SJCRH30 (cell line): ENCODE results near the gene TRANK1. TPM values are rescaled to one million over a fixed set of nuclear protein-coding genes. Genes with fewer than 3 reads are reported as not detected.

ENCODE experiments used
- DNase-seq, 2 experiments: peaks; one replicate each; pipeline ENCODE4 v3.0.0-alpha.2; 2015 to 2020
- H3K27ac ChIP-seq: fragments of 250-450 bp; sonication (Bioruptor Pico); 2 replicates; pipeline ENCODE4 v1.5.1; 2020; ENCODE audit warnings: mild to moderate bottlenecking, moderate library complexity
- H3K27me3 ChIP-seq: fragments of 250-450 bp; sonication (Bioruptor Pico); 2 replicates; pipeline ENCODE4 v1.5.1; 2020; ENCODE audit warnings: mild to moderate bottlenecking, moderate library complexity
- H3K36me3 ChIP-seq: fragments of 250-450 bp; sonication (Bioruptor Pico); 2 replicates; pipeline ENCODE4 v1.5.1; 2020; ENCODE audit warnings: mild to moderate bottlenecking, moderate library complexity
- H3K4me1 ChIP-seq: fragments of 250-450 bp; sonication (Bioruptor Pico); 2 replicates; pipeline ENCODE4 v1.5.1; 2020; ENCODE audit warnings: mild to moderate bottlenecking, moderate library complexity
- H3K4me3 ChIP-seq: fragments of 250-450 bp; sonication (Bioruptor Pico); 2 replicates; pipeline ENCODE4 v1.5.1; 2020; ENCODE audit warnings: mild to moderate bottlenecking, moderate library complexity
- H3K9me3 ChIP-seq: fragments of 250-450 bp; sonication (Bioruptor Pico); replicated peaks from 2 replicates; pipeline ENCODE4 v1.5.1; 2020; ENCODE audit warnings: mild to moderate bottlenecking, moderate library complexity
- total RNA-seq: library from RNA; depleted of rRNA; stranded (reverse); fragments of >200 nt; shearing (Covaris generic); gene quantifications from 2 replicates; pipeline ENCODE4 v1.2.3, GENCODE V29; 2014

TRANK1 gene
- total RNA-seq, 1 experiment from 2014 or later, result 0.12 TPM

- H3K27me3 ChIP-seq, result no peaks in the 10 kb centered on the region
- DNase-seq, result peak; percentile 13 to 69
- H3K4me1 ChIP-seq, result no peaks in the 10 kb centered on the region
- no peaks in the 10 kb centered on the region for H3K36me3 ChIP-seq
- H3K4me3 ChIP-seq, result no peak overlapping the region
- no peak overlapping the region for H3K27ac ChIP-seq
- H3K9me3 ChIP-seq, result no peaks in the 10 kb centered on the region
Observed at GRCh38 chr3:36868614-36869436, 76.0 kb downstream of the TRANK1 start.

- Histone ChIP-seq H3K27ac (no peak overlapping the region), H3K9me3 (no peaks in the 10 kb centered on the region), H3K36me3 (no peaks in the 10 kb centered on the region), H3K4me3 (no peak overlapping the region), H3K27me3 (no peaks in the 10 kb centered on the region), H3K4me1 (no peaks in the 10 kb centered on the region)
- DNase-seq, result no peak
Observed at GRCh38 chr3:36867810-36868209, 77.0 kb downstream of the TRANK1 start.

GRCh38 chr3:36866368-36866767 lies 78.5 kb downstream of the TRANK1 start:
- Histone ChIP-seq H3K4me1 (no peaks in the 10 kb centered on the region), H3K36me3 (no peaks in the 10 kb centered on the region), H3K27ac (no peak overlapping the region), H3K4me3 (no peak overlapping the region), H3K27me3 (no peaks in the 10 kb centered on the region), H3K9me3 (no peaks in the 10 kb centered on the region)
- no peak for DNase-seq

- H3K27me3 ChIP-seq, result no peaks in the 10 kb centered on the region
- H3K9me3 ChIP-seq, result no peaks in the 10 kb centered on the region
- no peaks in the 10 kb centered on the region for H3K36me3 ChIP-seq
- H3K4me1 ChIP-seq, result no peaks in the 10 kb centered on the region
- no peak for DNase-seq
- no peak overlapping the region for H3K27ac ChIP-seq
- no peak overlapping the region for H3K4me3 ChIP-seq
Observed at GRCh38 chr3:36864180-36865053, 80.4 kb downstream of the TRANK1 start.

- H3K36me3 ChIP-seq, result no peaks in the 10 kb centered on the region
- H3K27me3 ChIP-seq, result no peaks in the 10 kb centered on the region
- no peak overlapping the region for H3K27ac ChIP-seq
- DNase-seq, result no peak
- H3K9me3 ChIP-seq, result no peaks in the 10 kb centered on the region
- H3K4me1 ChIP-seq, result no peaks in the 10 kb centered on the region
- no peak overlapping the region for H3K4me3 ChIP-seq
Observed at GRCh38 chr3:36862076-36862755, 82.6 kb downstream of the TRANK1 start.

- no peak for DNase-seq
- H3K36me3 ChIP-seq, result no peaks in the 10 kb centered on the region
- H3K27me3 ChIP-seq, result no peaks in the 10 kb centered on the region
- H3K4me1 ChIP-seq, result no peaks in the 10 kb centered on the region
- no peak overlapping the region for H3K4me3 ChIP-seq
- no peak overlapping the region for H3K27ac ChIP-seq
- no peaks in the 10 kb centered on the region for H3K9me3 ChIP-seq
Observed at GRCh38 chr3:36859494-36859893, 85.4 kb downstream of the TRANK1 start.

- Histone ChIP-seq H3K4me3 (no peak overlapping the region), H3K27ac (no peak overlapping the region), H3K36me3 (no peaks in the 10 kb centered on the region), H3K9me3 (no peaks in the 10 kb centered on the region), H3K27me3 (no peaks in the 10 kb centered on the region), H3K4me1 (no peaks in the 10 kb centered on the region)
- DNase-seq, result no peak
Observed at GRCh38 chr3:36852071-36852470, 92.8 kb downstream of the TRANK1 start.

GRCh38 chr3:36850743-36851142 lies 94.1 kb downstream of the TRANK1 start:
- Histone ChIP-seq H3K27ac (no peak overlapping the region), H3K4me1 (no peaks in the 10 kb centered on the region), H3K9me3 (no peaks in the 10 kb centered on the region), H3K4me3 (no peak overlapping the region), H3K27me3 (no peaks in the 10 kb centered on the region), H3K36me3 (no peaks in the 10 kb centered on the region)
- no peak for DNase-seq

GRCh38 chr3:36846406-36846805 lies 98.4 kb downstream of the TRANK1 start:
- Histone ChIP-seq H3K27ac (no peak overlapping the region), H3K4me1 (no peaks in the 10 kb centered on the region), H3K4me3 (no peak overlapping the region), H3K27me3 (no peaks in the 10 kb centered on the region), H3K36me3 (no peaks in the 10 kb centered on the region), H3K9me3 (no peaks in the 10 kb centered on the region)
- DNase-seq, result no peak

GRCh38 chr3:36843065-36844051 lies 101.5 kb downstream of the TRANK1 start:
- H3K9me3 ChIP-seq, result no peaks in the 10 kb centered on the region
- H3K27me3 ChIP-seq, result no peaks in the 10 kb centered on the region
- H3K36me3 ChIP-seq, result no peaks in the 10 kb centered on the region
- DNase-seq, result peak in 1 of 2 experiments; percentile 11
- H3K4me1 ChIP-seq, result no peaks in the 10 kb centered on the region
- no peak overlapping the region for H3K27ac ChIP-seq
- H3K4me3 ChIP-seq, result no peak overlapping the region

GRCh38 chr3:36842275-36842674 lies 102.6 kb downstream of the TRANK1 start:
- no peaks in the 10 kb centered on the region for H3K4me1 ChIP-seq
- no peak overlapping the region for H3K27ac ChIP-seq
- H3K36me3 ChIP-seq, result no peaks in the 10 kb centered on the region
- no peaks in the 10 kb centered on the region for H3K27me3 ChIP-seq
- DNase-seq, result no peak
- H3K4me3 ChIP-seq, result no peak overlapping the region
- H3K9me3 ChIP-seq, result no peaks in the 10 kb centered on the region

GRCh38 chr3:36840453-36840921 lies 104.4 kb downstream of the TRANK1 start:
- no peak for DNase-seq
- Histone ChIP-seq H3K36me3 (no peaks in the 10 kb centered on the region), H3K4me3 (no peak overlapping the region), H3K27ac (no peak overlapping the region), H3K4me1 (no peaks in the 10 kb centered on the region), H3K27me3 (no peaks in the 10 kb centered on the region), H3K9me3 (no peaks in the 10 kb centered on the region)

GRCh38 chr3:36837089-36837488 lies 107.8 kb downstream of the TRANK1 start:
- H3K36me3 ChIP-seq, result no peaks in the 10 kb centered on the region
- no peak overlapping the region for H3K27ac ChIP-seq
- no peak for DNase-seq

More at GRCh38 chr3:36837089-36837488, 107.8 kb downstream of the TRANK1 start:
- Histone ChIP-seq H3K9me3 (no peaks in the 10 kb centered on the region), H3K4me1 (no peaks in the 10 kb centered on the region), H3K27me3 (no peaks in the 10 kb centered on the region), H3K4me3 (no peak overlapping the region)
